T-cell (primary cell): ENCODE results near the gene CTU2. TPM values are rescaled to one million over a fixed set of nuclear protein-coding genes. Genes with fewer than 3 reads are reported as not detected.

Experiments
- ATAC-seq, 4 experiments: fragments of 200-7000 bp in 3 of 4; fragments of 150-1000 bp in 1 of 4; cut with Tn5 transposase; replicated peaks in 1 of 4; 1 replicate in 3 of 4; 2 replicates in 1 of 4; pipeline ENCODE4 v1.10.0; 2021; ENCODE audit warnings: moderate library complexity in 3 of 4, mild to moderate bottlenecking in 2 of 4, moderate number of reproducible peaks in 1 of 4
- CTCF ChIA-PET, 2 donors: fragments of 300-600 bp; sonication (Branson Sonifier 250); formaldehyde crosslinking; loops; one replicate each; lab custom pipeline; 2022; ENCODE audit warnings: antibody characterized with exemption in 2 of 2; lab: Charles Lee
- POLR2A ChIA-PET, 2 donors: fragments of 300-600 bp; sonication (Branson Sonifier 250); formaldehyde crosslinking; loops; one replicate each; lab custom pipeline; 2022; ENCODE audit warnings: antibody characterized with exemption in 2 of 2; lab: Charles Lee
- DNase-seq, 35 experiments: peaks; one replicate each; pipeline versions ENCODE4 v3.0.0 to v3.0.0-alpha.2; 2013 to 2023
- H3K27ac ChIP-seq: one replicate; pipeline ENCODE4 v1.5.1; 2013; ENCODE audit warnings: low read length
- H3K27me3 ChIP-seq, 2 experiments: replicated peaks in 1 of 2; 1 replicate in 1 of 2; 2 replicates in 1 of 2; pipeline versions ENCODE4 v1.6.1 to v1.7.0; 2013; ENCODE audit warnings: low read length in 1 of 2, mixed read lengths in 1 of 2; ENCODE audit not compliant: control insufficient read depth in 2 of 2, insufficient read depth in 2 of 2; ENCODE audit errors: extremely low read depth in 1 of 2
- H3K36me3 ChIP-seq, 2 donors: 1 replicate in 1 of 2; 2 replicates in 1 of 2; pipeline versions ENCODE4 v1.6.1 to v1.7.0; 2013; ENCODE audit warnings: low read length in 1 of 2; ENCODE audit not compliant: control insufficient read depth in 2 of 2, insufficient read depth in 1 of 2; ENCODE audit errors: extremely low read depth in 1 of 2
- H3K4me1 ChIP-seq, 2 experiments: 1 replicate in 1 of 2; 2 replicates in 1 of 2; pipeline versions ENCODE4 v1.6.1 to v1.7.0; 2013; ENCODE audit warnings: low read length in 2 of 2, mixed read lengths in 1 of 2; ENCODE audit not compliant: insufficient read depth in 2 of 2, control insufficient read depth in 1 of 2; ENCODE audit errors: extremely low read depth in 1 of 2
- H3K4me3 ChIP-seq, 2 donors: 1 replicate in 1 of 2; 2 replicates in 1 of 2; pipeline versions ENCODE4 v1.5.1 to v1.7.0; 2013; ENCODE audit warnings: mild to moderate bottlenecking in 2 of 2, low read length in 1 of 2, moderate library complexity in 1 of 2; ENCODE audit not compliant: control insufficient read depth in 1 of 2; ENCODE audit errors: extremely low read depth in 1 of 2
- H3K9me3 ChIP-seq: 2 replicates; pipeline ENCODE4 v1.7.0; 2013
- H3K27ac Mint-ChIP-seq, 2 donors: one replicate each; pipeline ENCODE4 v1.8.0; 2020 to 2021; ENCODE audit warnings: mild to moderate bottlenecking in 2 of 2, mixed read lengths in 2 of 2
- H3K27me3 Mint-ChIP-seq, 2 donors: one replicate each; pipeline ENCODE4 v1.8.0; 2021 to 2022; ENCODE audit warnings: mixed read lengths in 2 of 2
- H3K36me3 Mint-ChIP-seq: one replicate; pipeline ENCODE4 v1.8.0; 2021; ENCODE audit warnings: mixed read lengths
- H3K4me1 Mint-ChIP-seq, 3 donors: one replicate each; pipeline ENCODE4 v1.8.0; 2020 to 2022; ENCODE audit warnings: mixed read lengths in 3 of 3, mild to moderate bottlenecking in 1 of 3
- H3K4me3 Mint-ChIP-seq, 3 donors: one replicate each; pipeline ENCODE4 v1.8.0; 2020 to 2022; ENCODE audit warnings: mild to moderate bottlenecking in 3 of 3, mixed read lengths in 3 of 3, moderate library complexity in 3 of 3
- H3K9me3 Mint-ChIP-seq, 3 donors: one replicate each; pipeline ENCODE4 v1.8.0; 2020 to 2022; ENCODE audit warnings: mixed read lengths in 3 of 3
- WGBS: methylation state at CpG from one replicate; pipeline ENCODE4 v1.1.5; 2013; ENCODE audit warnings: missing lambda C conversion rate; ENCODE audit not compliant: insufficient coverage; 5-methylcytosine and 5-hydroxymethylcytosine counted together
- total RNA-seq, 35 experiments: library from RNA in 6 of 35; stranded (reverse) in 6 of 35; fragments of 120-200 nt in 1 of 35; gene quantifications; one replicate each; pipeline versions ENCODE4 v1.2.1 to v1.2.4 and lab custom pipeline; 2013 to 2026

Gene CTU2
- total RNA-seq, 5 donors from 2014 or later (not counting 1 experiment from before 2014, with no cell fraction given): 30.1 to 39.5 (median 38.6) TPM

GRCh38 chr16:88713568-88714419, 7.5 kb downstream of the CTU2 start:
- peaks cover 25 to 65% of the 10 kb centered on the region in 2 donors for H3K36me3 ChIP-seq

GRCh38 chr16:88714420-88715302, 8.4 kb downstream of the CTU2 start:
- Mint-ChIP-seq H3K4me3 (no peak overlapping the region), H3K27ac (no peak overlapping the region), H3K27me3 (no peaks in the 10 kb centered on the region), H3K36me3 (peaks cover 11% of the 10 kb centered on the region), H3K4me1 (peaks cover 0 to 3% (median 2%) of the 10 kb centered on the region in 3 donors), H3K9me3 (no peaks in the 10 kb centered on the region)
- Histone ChIP-seq H3K9me3 (no peaks in the 10 kb centered on the region), H3K4me1 (peaks cover 0 to 10% of the 10 kb centered on the region in 2 experiments), H3K36me3 (peaks cover 31 to 71% of the 10 kb centered on the region in 2 donors), H3K4me3 (no peak overlapping the region), H3K27me3 (no peaks in the 10 kb centered on the region), H3K27ac (no peak overlapping the region)
- WGBS: 93% methylated on average over 29 of the region's 42 CpGs
- DNase-seq: no peak
- CTCF ChIA-PET: no interaction called here
- POLR2A ChIA-PET: no interaction called here
- no peak for ATAC-seq

More at GRCh38 chr16:88713568-88714419, 7.5 kb downstream of the CTU2 start:
- ATAC-seq: no peak
- H3K4me3 ChIP-seq: no peak overlapping the region
- H3K36me3 Mint-ChIP-seq: peaks cover 8% of the 10 kb centered on the region
- no peak overlapping the region for H3K27ac Mint-ChIP-seq
- H3K4me1 ChIP-seq: peaks cover 0 to 11% of the 10 kb centered on the region in 2 experiments
- no peaks in the 10 kb centered on the region for H3K9me3 ChIP-seq
- 85% methylated on average over 20 of the region's 30 CpGs for WGBS
- no peaks in the 10 kb centered on the region for H3K27me3 ChIP-seq
- H3K27ac ChIP-seq: no peak overlapping the region
- no peaks in the 10 kb centered on the region for H3K27me3 Mint-ChIP-seq
- no peak for DNase-seq
- CTCF ChIA-PET: no interaction called here
- no peaks in the 10 kb centered on the region for H3K9me3 Mint-ChIP-seq
- no peak overlapping the region for H3K4me3 Mint-ChIP-seq
- POLR2A ChIA-PET: no interaction called here
- peaks cover 0 to 6% (median 4%) of the 10 kb centered on the region in 3 donors for H3K4me1 Mint-ChIP-seq

- H3K9me3 ChIP-seq: no peaks in the 10 kb centered on the region
- POLR2A ChIA-PET: no interaction called here
- H3K4me3 ChIP-seq: no peak overlapping the region
- CTCF ChIA-PET: no interaction called here
- Mint-ChIP-seq H3K27me3 (no peaks in the 10 kb centered on the region), H3K36me3 (peaks cover 16% of the 10 kb centered on the region), H3K27ac (no peak overlapping the region), H3K4me3 (no peak overlapping the region), H3K9me3 (no peaks in the 10 kb centered on the region), H3K4me1 (peaks cover 0 to 2% (median 2%) of the 10 kb centered on the region in 3 donors)
- no peak for ATAC-seq
- peaks cover 35 to 73% of the 10 kb centered on the region in 2 donors for H3K36me3 ChIP-seq
- DNase-seq: no peak
- H3K4me1 ChIP-seq: peaks cover 0 to 6% of the 10 kb centered on the region in 2 experiments
- H3K27me3 ChIP-seq: no peaks in the 10 kb centered on the region
- no peak overlapping the region for H3K27ac ChIP-seq
- 95% methylated on average over 37 of the region's 57 CpGs for WGBS
Observed at GRCh38 chr16:88715312-88716190, 9.2 kb downstream of the CTU2 start.

DNA sequence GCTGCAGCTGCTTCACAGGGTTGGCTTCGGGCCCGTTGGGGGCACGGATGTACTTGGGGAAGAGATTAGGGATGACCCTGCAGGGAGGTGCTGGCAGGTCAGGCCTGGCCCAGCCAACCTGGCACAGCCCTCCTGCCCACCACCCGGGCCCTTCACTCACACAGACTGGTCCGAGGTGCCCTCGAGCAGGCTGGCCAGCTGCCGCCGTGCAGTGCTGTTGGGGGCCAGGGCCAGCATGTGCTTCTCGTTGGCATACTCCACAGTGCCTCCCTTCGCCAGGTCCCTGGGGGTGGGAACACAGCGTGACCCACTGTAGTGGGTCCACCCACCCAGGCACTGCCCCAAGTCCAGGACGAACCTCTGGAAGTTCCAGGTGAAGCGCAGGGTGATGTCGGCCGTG, 9.9 kb downstream of the CTU2 start:
- ATAC-seq (no peak), DNase-seq (no peak)
- H3K27me3 Mint-ChIP-seq: no peaks in the 10 kb centered on the region
- POLR2A ChIA-PET: no interaction called here
- peaks cover 18% of the 10 kb centered on the region for H3K36me3 Mint-ChIP-seq
- H3K9me3 Mint-ChIP-seq: no peaks in the 10 kb centered on the region
- no peak overlapping the region for H3K27ac ChIP-seq
- H3K4me1 ChIP-seq: peaks cover 0 to 6% of the 10 kb centered on the region in 2 experiments
- H3K4me3 Mint-ChIP-seq: no peak overlapping the region
- peaks cover 35 to 79% of the 10 kb centered on the region in 2 donors for H3K36me3 ChIP-seq
- CTCF ChIA-PET: no interaction called here
- 98% methylated on average over 12 of the region's 15 CpGs for WGBS
- H3K4me1 Mint-ChIP-seq: peaks cover 0 to 2% (median 0%) of the 10 kb centered on the region in 3 donors
- H3K4me3 ChIP-seq: no peak overlapping the region
- no peaks in the 10 kb centered on the region for H3K9me3 ChIP-seq
- H3K27ac Mint-ChIP-seq: no peak overlapping the region
- H3K27me3 ChIP-seq: no peaks in the 10 kb centered on the region

- H3K36me3 Mint-ChIP-seq: peaks cover 18% of the 10 kb centered on the region
- WGBS: 97% methylated on average over 16 of the region's 21 CpGs
- no peak overlapping the region for H3K27ac Mint-ChIP-seq
- H3K27me3 Mint-ChIP-seq: no peaks in the 10 kb centered on the region
- no peak overlapping the region for H3K4me3 Mint-ChIP-seq
- POLR2A ChIA-PET: no interaction called here
- CTCF ChIA-PET: no interaction called here
- H3K9me3 Mint-ChIP-seq: no peaks in the 10 kb centered on the region
- Histone ChIP-seq H3K36me3 (peaks cover 35 to 82% of the 10 kb centered on the region in 2 donors), H3K9me3 (no peaks in the 10 kb centered on the region), H3K4me3 (no peak overlapping the region), H3K27me3 (no peaks in the 10 kb centered on the region), H3K27ac (no peak overlapping the region), H3K4me1 (peaks cover 0 to 6% of the 10 kb centered on the region in 2 experiments)
- ATAC-seq (no peak), DNase-seq (no peak)
- H3K4me1 Mint-ChIP-seq: peaks cover 0 to 2% (median 0%) of the 10 kb centered on the region in 3 donors
Observed at GRCh38 chr16:88716601-88717001, 10.3 kb downstream of the CTU2 start.
